SH-SY5Y (cell line): ENCODE data around the gene MLIP.

Source experiments
- GATA2 ChIP-seq: IDR thresholded peaks from 2 replicates; pipeline ENCODE4 v1.6.1; 2011; ENCODE audit warnings: mild to moderate bottlenecking, low read depth, low read length
- GATA3 ChIP-seq: IDR thresholded peaks from 2 replicates; pipeline ENCODE4 v1.6.1; 2011; ENCODE audit warnings: low read depth, mild to moderate bottlenecking, low read length, moderate library complexity

DNA sequence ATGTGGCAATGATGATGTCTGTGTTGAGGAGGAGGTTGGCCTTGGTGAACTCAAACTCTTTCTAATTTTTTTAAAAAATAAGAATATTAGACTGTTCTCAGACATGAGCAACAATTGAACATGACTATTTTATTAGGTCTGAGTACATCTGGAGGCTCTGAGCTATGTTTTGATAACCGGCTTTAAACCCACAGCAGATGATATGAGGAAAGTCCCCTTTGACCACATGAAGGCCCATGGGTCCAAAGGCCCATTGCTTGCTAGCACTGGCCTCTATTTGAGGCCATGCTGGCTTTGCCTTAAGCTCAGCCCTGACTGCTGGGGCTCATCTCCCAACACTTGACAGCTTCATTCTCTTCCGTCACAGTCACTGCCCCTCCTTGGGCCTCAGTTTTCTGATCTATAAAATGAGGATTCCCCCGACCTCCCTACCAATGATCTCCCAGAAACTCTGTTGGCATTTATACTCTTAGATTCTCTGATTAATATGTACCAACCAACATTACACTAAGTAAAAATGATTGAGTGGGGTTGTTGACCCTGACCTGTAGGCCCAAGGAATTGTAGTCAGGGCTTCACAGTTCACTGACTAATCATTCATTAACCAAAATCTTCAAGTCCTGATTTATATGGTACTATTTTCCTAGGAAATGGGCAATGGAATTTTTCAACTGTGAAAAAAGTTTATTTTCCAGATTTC is 173.1 kb downstream of the MLIP start:
- TF ChIP-seq GATA2: no peak
- TF ChIP-seq GATA3: no peak
